GM21360 (cell line): ENCODE data around the gene ATXN7L3.
A peak's percentile ranks its signal among the peaks of the same experiment; 100 is the strongest.

ENCODE experiments used
- ATAC-seq: cut with Tn5 transposase; IDR thresholded peaks from one replicate; pipeline ENCODE4 v1.9.1; 2021; ENCODE audit warnings: mild to moderate bottlenecking, moderate library complexity; ENCODE audit not compliant: unreplicated experiment

ATXN7L3 gene

DNA sequence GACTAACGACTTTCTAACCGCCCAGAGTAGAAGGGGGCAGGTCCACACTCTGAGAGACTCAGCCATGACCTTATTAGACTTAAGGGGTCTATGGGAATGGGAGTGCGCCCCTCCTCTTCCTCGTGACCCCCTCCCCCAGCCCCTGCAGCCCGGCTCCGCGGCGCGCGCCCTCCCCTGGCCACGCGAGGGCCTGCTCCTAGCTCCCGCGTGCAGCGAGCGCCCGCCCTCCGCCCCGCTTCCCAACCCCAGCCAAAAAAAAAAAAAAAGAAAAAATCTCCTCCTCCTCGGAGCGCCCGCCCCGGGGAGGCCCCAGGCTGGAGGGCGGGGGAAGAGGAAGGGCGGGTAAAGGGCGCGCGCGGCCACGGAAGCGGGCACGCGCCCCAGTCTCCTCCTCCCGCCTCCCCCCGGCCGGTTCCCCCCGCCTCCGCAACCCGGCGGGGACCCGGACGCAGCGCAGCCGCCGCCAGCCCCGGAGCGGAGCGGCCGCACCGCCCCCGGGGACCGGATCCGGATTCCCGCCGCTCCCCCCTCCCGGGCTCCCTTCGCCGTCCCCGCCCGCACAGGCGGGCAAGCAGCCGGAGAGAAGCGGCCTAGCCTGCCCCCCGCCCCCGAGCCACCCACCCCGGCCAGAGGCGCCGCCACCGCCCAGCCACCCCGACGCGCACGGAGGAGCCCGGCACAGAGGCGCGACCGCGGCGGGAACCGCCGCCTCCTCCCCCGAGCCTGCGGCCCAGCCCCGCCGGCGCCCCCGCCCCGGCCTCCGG lies 18.8 kb upstream of the ATXN7L3 start:
- peak; percentile 27 for ATAC-seq

GRCh38 chr17:44217738-44218343 lies 18.2 kb upstream of the ATXN7L3 start:
- ATAC-seq = no peak

DNA sequence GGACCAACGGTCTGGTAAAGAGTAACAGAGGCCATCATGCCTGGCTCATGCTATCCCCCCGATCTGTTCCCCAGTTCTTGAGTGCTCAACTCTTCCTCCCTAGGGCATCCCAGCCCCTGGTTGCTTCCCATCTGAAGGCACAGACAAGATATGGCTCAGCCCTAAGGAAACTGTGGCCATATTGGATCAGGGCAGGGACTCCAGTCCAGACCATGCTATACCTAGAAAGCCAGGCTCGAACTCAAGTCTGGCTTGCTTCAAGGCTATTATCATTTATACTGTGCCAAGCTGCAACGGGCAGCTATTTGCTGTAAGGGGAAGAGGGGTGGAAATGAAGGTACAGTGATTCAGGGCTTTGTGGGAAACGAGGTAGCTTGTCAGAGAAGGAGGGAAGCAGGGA lies 17.0 kb upstream of the ATXN7L3 start:
- no peak for ATAC-seq

DNA sequence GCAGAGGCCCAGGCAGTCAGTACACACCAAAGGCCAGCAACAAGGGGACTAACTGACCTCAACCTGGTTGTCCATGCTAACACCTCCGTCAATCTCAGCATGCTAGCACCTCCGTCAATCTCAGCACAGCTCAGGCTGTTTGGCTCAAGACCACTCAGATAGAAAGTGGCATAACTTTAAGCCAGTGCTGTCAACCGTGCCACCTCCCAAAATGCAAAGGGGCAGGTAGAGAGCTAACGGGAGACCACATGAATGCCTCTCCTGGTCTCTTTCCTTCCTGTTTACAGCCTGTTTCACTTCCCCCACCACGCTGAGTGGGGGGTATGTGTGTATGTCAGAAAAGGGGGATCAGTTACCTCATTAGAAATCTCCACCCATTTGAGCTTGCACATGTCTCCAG lies 16.5 kb upstream of the ATXN7L3 start:
- no peak for ATAC-seq

DNA sequence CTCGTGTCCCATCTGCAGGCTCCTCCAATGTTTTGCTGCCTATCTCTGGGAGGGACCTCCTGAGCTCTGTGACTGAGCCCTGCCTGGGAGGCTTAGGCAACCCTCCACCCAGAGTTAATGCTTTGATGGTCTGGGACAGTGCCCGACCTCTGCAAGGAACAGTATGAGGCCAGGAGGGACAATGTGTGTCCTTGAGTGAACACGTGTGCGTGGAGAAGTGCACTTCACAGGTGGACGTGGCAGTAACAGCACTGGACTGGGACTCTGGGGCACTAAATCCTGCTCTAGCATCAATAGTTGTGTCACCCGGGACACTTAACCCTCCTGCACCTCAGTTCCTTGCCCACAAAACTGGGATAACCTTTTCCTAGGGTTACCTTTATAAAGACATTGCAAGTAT lies 15.2 kb upstream of the ATXN7L3 start:
- ATAC-seq = no peak

DNA sequence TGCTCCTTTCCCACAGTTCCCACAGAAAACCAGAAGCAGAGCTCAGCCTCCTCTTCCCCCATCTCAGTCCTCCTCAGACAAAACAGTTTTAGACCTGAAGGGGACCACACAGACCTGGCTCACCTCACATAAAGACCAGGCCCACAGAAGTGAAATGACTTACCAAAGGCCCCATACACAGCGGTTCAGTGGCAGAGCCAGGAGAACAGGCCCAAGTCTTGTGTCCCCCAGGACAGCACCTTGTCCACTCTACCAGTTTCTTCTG lies 14.5 kb upstream of the ATXN7L3 start:
- no peak for ATAC-seq

GRCh38 chr17:44213403-44214229 lies 13.9 kb upstream of the ATXN7L3 start:
- no peak for ATAC-seq

DNA sequence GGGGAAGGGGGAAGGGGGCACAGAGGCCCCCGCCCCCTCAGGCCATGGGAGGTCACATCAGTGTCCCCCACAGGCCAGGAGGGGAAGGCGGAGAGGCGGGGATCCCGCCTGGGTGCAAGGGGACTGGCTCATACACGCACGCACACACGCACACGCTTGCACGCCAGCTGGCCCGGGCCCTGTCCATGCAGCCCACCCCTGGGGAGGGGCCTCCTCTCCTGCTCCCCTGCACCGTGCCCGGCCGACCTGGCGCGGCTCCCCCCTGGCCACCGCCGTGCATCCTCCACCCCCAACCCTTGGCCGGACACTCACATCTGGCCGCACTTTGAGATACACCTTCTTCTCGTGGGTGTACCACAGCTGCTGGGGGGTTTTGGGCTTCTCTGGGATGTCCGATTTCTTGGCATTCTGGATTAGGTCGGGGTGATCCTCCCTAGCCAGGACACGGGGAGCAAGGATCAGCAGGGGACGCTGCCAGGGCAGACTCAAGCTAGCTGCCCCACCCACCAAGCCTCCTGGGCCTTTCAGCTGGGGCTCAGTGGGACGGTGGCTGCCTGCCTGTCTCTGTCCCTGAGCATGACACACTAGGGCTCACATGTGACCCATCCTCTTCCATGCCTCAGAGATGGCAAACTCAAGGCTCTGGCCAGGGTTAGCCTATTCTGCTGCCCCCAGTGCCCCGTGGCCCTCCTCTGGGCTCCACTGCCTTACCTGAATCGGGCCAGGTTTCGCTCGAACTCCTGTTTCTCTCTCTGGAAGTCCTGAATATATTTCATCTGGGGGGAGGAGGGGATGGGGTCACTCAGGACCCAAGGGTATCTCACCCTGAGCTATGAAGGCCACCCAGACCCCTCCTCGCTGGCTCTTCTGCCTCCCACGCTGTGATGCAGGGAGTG lies 13.1 kb upstream of the ATXN7L3 start:
- no peak for ATAC-seq

- no peak for ATAC-seq
Observed at GRCh38 chr17:44211281-44212265, 11.9 kb upstream of the ATXN7L3 start.

DNA sequence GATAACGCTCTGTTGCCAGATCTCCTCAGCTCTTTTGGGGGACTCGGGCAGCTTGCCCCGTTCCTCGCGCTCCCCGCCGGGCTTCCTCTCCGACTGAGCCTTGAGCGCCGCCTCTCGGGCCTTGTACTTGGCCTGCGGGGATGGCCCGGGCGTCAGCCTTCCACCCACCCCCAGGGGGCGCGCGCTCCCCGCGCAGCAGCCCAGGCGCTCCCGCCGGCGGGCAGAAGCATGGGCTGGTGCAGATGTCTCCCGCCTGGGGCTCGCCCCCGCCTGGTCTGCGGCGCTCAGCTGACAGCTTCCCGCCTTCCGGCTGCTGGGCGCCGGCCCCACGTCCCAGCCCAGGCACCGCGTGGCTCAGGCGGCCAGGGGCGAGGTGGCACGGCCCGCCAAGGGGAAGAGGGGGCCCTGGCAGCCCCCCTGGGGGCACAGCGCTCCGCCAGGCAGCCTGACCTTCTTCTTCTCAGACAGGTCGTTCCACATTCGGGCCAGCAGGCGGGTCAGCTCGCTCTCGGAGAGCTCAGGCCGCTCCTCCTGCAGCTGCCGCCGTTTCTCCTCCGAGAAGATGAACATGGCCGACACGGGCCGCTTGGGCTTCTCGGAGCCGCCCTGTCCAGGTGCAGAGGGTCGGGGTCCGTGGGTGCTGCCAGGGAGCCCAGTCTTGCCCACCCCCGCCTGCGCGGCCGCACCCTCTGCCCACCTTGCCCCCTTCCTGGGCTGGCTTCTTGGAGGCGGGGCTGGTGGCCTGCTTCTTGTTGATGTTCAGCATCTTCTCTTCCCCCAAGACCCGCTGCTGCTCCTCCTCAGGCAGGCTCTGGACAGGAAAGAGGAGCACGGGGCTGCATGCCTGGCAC lies 10.9 kb upstream of the ATXN7L3 start:
- ATAC-seq = peak; percentile 74

GRCh38 chr17:44209786-44210341 lies 10.2 kb upstream of the ATXN7L3 start:
- no peak for ATAC-seq

- ATAC-seq = no peak
Observed at GRCh38 chr17:44207743-44208142, 8.1 kb upstream of the ATXN7L3 start.

- no peak for ATAC-seq
Observed at GRCh38 chr17:44207319-44207718, 7.6 kb upstream of the ATXN7L3 start.

DNA sequence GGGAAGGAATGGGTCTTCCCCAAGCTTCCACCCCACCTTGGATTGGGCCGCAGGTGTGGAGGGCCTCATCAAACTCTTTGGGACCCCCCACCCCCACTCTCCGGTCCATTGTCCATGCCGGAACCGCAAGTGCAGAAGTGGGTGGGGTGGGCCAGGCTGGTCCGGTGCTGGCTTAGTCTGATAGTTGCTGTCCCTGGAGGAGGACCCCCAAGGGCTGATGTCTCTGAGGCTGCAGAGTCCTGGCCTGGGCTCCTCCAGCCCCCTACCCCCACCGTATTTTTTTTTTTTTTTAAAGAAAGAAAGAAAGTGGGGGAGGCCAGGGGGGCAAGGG lies 7.1 kb upstream of the ATXN7L3 start:
- no peak for ATAC-seq

GRCh38 chr17:44205962-44206824 lies 6.5 kb upstream of the ATXN7L3 start:
- ATAC-seq = no peak

DNA sequence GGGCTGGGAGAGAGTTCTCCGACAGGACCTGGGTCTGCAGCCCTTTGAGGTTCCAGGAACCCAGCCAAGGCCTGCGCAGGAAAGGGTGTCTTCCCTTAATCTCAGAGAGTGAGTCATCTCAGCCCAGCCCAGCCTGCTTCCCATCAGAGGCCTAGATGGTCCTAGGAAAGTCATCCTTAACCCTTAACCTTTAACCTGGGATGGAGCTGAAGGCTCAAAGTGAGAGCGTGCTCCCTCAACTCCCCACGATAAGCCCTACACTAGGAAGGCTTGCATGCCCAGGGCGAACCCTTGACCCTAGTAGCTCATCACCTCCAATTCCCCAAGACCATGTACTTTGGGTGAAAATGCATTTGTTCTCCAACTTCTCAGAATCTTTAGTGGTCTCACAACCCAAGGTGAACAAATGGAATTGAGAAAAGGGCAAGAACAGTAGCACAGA lies 4.8 kb upstream of the ATXN7L3 start:
- ATAC-seq = no peak

DNA sequence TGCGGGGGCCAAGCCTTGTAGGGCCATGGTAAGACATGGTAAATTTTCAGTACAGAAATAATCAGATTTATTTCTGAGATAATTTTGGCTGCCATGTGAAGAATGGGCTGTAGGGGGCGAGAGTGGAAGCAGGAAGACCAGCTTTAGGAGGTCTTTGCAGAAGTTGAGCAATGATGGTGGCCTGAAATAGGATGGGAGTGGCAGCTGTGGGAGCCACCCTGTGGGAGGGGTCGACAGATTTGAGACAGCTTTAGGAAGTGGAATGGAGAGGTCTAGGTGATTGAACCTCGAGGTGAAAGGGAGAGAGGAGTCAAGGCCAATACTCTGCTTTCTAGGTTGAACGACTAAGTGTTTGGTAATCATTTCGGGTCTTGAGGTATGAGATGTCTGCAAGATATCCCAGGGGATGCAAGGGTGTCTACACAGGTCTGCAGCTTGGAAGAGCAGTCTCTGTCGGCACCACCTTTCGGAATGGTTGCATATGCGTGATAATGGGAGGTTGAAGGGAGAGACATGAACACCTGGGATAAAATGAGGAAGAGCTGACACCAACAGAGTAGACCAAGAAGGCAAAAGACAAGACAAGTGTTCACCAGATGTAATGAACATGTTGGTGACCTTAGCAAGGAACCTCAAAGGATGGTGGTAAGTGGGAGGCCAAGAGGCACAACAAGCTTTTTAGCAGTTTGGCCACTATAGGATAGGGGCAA lies 4.2 kb upstream of the ATXN7L3 start:
- ATAC-seq = no peak
